OCI-LY3 (cell line): Measurements from ENCODE around the gene VPS13C.

ENCODE experiments used
- CTCF ChIP-seq: fragments of 200-600, 300-600 bp; sonication (generic); IDR thresholded peaks from 2 replicates; pipeline ENCODE4 v1.5.1; 2014; ENCODE audit warnings: antibody characterized with exemption, low read length, low read depth
- EZH2phosphoT487 ChIP-seq: fragments of 200-600 bp; shearing (Covaris generic); IDR thresholded peaks from 2 replicates; pipeline ENCODE4 v1.6.1; 2018; ENCODE audit warnings: antibody characterized with exemption, mixed run types, low read depth

GRCh38 chr15:61820951-61821350 lies 239.3 kb downstream of the VPS13C start:
- TF ChIP-seq CTCF (no peak), EZH2phosphoT487 (no peak)
